H9 (cell line): ENCODE data around the gene MLLT11. TPM values are rescaled to one million over a fixed set of nuclear protein-coding genes. Genes with fewer than 3 reads are reported as not detected.
A peak's percentile ranks its signal among the peaks of the same experiment; 100 is the strongest.

Experiments used
- DNase-seq: peaks from one replicate; pipeline ENCODE4 v3.0.0-alpha.2; 2017
- H2AFZ ChIP-seq: one replicate; pipeline ENCODE4 v1.6.1; 2013; ENCODE audit warnings: mild to moderate bottlenecking, low read length, control low read depth, moderate library complexity
- H2AK5ac ChIP-seq: 2 replicates; pipeline ENCODE4 v1.6.1; 2013; ENCODE audit warnings: low read length, control low read depth, mixed read lengths; ENCODE audit not compliant: insufficient read length
- H2BK120ac ChIP-seq: one replicate; pipeline ENCODE4 v1.6.1; 2013; ENCODE audit warnings: low read depth, mild to moderate bottlenecking, low read length, control low read depth, inconsistent platforms; ENCODE audit not compliant: poor library complexity, severe bottlenecking
- H2BK12ac ChIP-seq: 2 replicates; pipeline ENCODE4 v1.6.1; 2013; ENCODE audit warnings: low read length, control low read depth, mixed read lengths, low read depth; ENCODE audit not compliant: insufficient read length
- H2BK15ac ChIP-seq: 2 replicates; pipeline ENCODE4 v1.6.1; 2013; ENCODE audit warnings: low read depth, low read length, control low read depth
- H2BK20ac ChIP-seq: one replicate; pipeline ENCODE4 v1.6.1; 2013; ENCODE audit warnings: low read depth, mild to moderate bottlenecking, low read length, control low read depth, inconsistent platforms; ENCODE audit not compliant: poor library complexity, severe bottlenecking
- H2BK5ac ChIP-seq: 2 replicates; pipeline ENCODE4 v1.6.1; 2013; ENCODE audit warnings: low read length, control low read depth, mixed read lengths; ENCODE audit not compliant: insufficient read length
- H3K14ac ChIP-seq: 2 replicates; pipeline ENCODE4 v1.6.1; 2013; ENCODE audit warnings: low read length, control low read depth; ENCODE audit not compliant: insufficient read depth
- H3K18ac ChIP-seq: 2 replicates; pipeline ENCODE4 v1.6.1; 2013; ENCODE audit warnings: low read depth, mild to moderate bottlenecking, mixed read lengths, low read length, control low read depth; ENCODE audit not compliant: insufficient read length
- H3K23ac ChIP-seq: 2 replicates; pipeline ENCODE4 v1.6.1; 2013; ENCODE audit warnings: low read length, control low read depth, mixed read lengths, low read depth; ENCODE audit not compliant: insufficient read length
- H3K23me2 ChIP-seq: 2 replicates; pipeline ENCODE4 v1.6.1; 2013; ENCODE audit warnings: low read depth, mild to moderate bottlenecking, mixed read lengths, low read length, control low read depth; ENCODE audit not compliant: insufficient read length, poor library complexity, severe bottlenecking
- H3K27ac ChIP-seq: 2 replicates; pipeline ENCODE4 v1.5.1; 2013; ENCODE audit warnings: low read length, control low read depth, mixed read lengths, low read depth; ENCODE audit not compliant: insufficient read length
- H3K27me3 ChIP-seq: 2 replicates; pipeline ENCODE4 v1.6.1; 2013; ENCODE audit warnings: low read length, control low read depth, inconsistent platforms; ENCODE audit not compliant: insufficient read depth
- H3K4ac ChIP-seq: 2 replicates; pipeline ENCODE4 v1.6.1; 2013; ENCODE audit warnings: low read depth, mild to moderate bottlenecking, control low read depth, inconsistent platforms, low read length, moderate library complexity
- H3K4me1 ChIP-seq: 2 replicates; pipeline ENCODE4 v1.6.1; 2013; ENCODE audit warnings: low read length, control low read depth, inconsistent platforms; ENCODE audit not compliant: insufficient read depth
- H3K4me2 ChIP-seq: 2 replicates; pipeline ENCODE4 v1.6.1; 2013; ENCODE audit warnings: low read length, control low read depth, mixed read lengths; ENCODE audit not compliant: insufficient read length, insufficient read depth
- H3K56ac ChIP-seq: 2 replicates; pipeline ENCODE4 v1.6.1; 2013; ENCODE audit warnings: low read depth, mild to moderate bottlenecking, mixed read lengths, low read length, control low read depth; ENCODE audit not compliant: insufficient read length
- H3K79me1 ChIP-seq: 2 replicates; pipeline ENCODE4 v1.6.1; 2013; ENCODE audit warnings: low read depth, mild to moderate bottlenecking, moderate library complexity, low read length, control low read depth, inconsistent platforms; ENCODE audit not compliant: insufficient read depth, poor library complexity, severe bottlenecking
- H3K79me2 ChIP-seq: 2 replicates; pipeline ENCODE4 v1.6.1; 2013; ENCODE audit warnings: low read length, control low read depth, inconsistent platforms; ENCODE audit not compliant: insufficient read depth
- H3K9ac ChIP-seq: 2 replicates; pipeline ENCODE4 v1.6.1; 2013; ENCODE audit warnings: low read length, control low read depth, mixed read lengths; ENCODE audit not compliant: insufficient read length; ENCODE audit errors: extremely low read depth
- H3K9me3 ChIP-seq: one replicate; pipeline ENCODE4 v1.6.1; 2013; ENCODE audit warnings: low read depth, low read length, inconsistent platforms; ENCODE audit not compliant: control insufficient read depth
- H3T11ph ChIP-seq: one replicate; pipeline ENCODE4 v1.6.1; 2013; ENCODE audit warnings: mild to moderate bottlenecking, low read length, control low read depth, inconsistent platforms
- H4K20me1 ChIP-seq: one replicate; pipeline ENCODE4 v1.6.1; 2013; ENCODE audit not compliant: control insufficient read depth, insufficient read length, insufficient read depth
- H4K5ac ChIP-seq: 2 replicates; pipeline ENCODE4 v1.6.1; 2013; ENCODE audit warnings: low read depth, mild to moderate bottlenecking, mixed read lengths, low read length, control low read depth; ENCODE audit not compliant: insufficient read length
- H4K8ac ChIP-seq: replicated peaks from 2 replicates; pipeline ENCODE4 v1.6.1; 2013; ENCODE audit warnings: low read length, control low read depth, mixed read lengths, low read depth; ENCODE audit not compliant: insufficient read length
- H4K91ac ChIP-seq: 2 replicates; pipeline ENCODE4 v1.6.1; 2013; ENCODE audit warnings: low read depth, mild to moderate bottlenecking, moderate library complexity, mixed read lengths, low read length, control low read depth; ENCODE audit not compliant: insufficient read length
- H3K27ac Mint-ChIP-seq, 3 experiments: 2 replicates in 2 of 3; 3 replicates in 1 of 3; pipeline ENCODE4 v1.8.0; 2020 to 2021; ENCODE audit warnings: mixed read lengths in 3 of 3, mild to moderate bottlenecking in 1 of 3, moderate library complexity in 1 of 3
- H3K27me3 Mint-ChIP-seq: 2 replicates; pipeline ENCODE4 v1.8.0; 2021; ENCODE audit warnings: low read depth, mild to moderate bottlenecking, moderate library complexity, mixed read lengths
- H3K36me3 Mint-ChIP-seq, 3 experiments: 2 replicates in 2 of 3; 3 replicates in 1 of 3; pipeline ENCODE4 v1.8.0; 2020 to 2021; ENCODE audit warnings: low read depth in 3 of 3, mixed read lengths in 3 of 3; ENCODE audit not compliant: insufficient read depth in 1 of 3
- H3K4me1 Mint-ChIP-seq, 2 experiments: 2 replicates each; pipeline ENCODE4 v1.8.0; 2020; ENCODE audit warnings: mixed read lengths in 2 of 2
- H3K4me3 Mint-ChIP-seq, 2 experiments: 2 replicates in 1 of 2; 3 replicates in 1 of 2; pipeline ENCODE4 v1.8.0; 2020 to 2021; ENCODE audit warnings: mild to moderate bottlenecking in 2 of 2, mixed read lengths in 2 of 2, moderate library complexity in 1 of 2
- H3K9me3 Mint-ChIP-seq, 2 experiments: 2 replicates in 1 of 2; 3 replicates in 1 of 2; pipeline ENCODE4 v1.8.0; 2020; ENCODE audit warnings: mild to moderate bottlenecking in 2 of 2, mixed read lengths in 2 of 2, moderate library complexity in 1 of 2
- WGBS: extraction: QIAGEN DNeasy Blood & Tissue Kit; methylation state at CpG from one replicate; pipeline ENCODE4 v1.1.7; 2013; ENCODE audit warnings: missing lambda C conversion rate, low lambda C conversion rate, mixed read lengths; ENCODE audit not compliant: insufficient read length; ENCODE audit errors: extremely low coverage; 5-methylcytosine and 5-hydroxymethylcytosine counted together
- total RNA-seq: library from RNA; stranded (reverse); gene quantifications from 2 replicates; pipeline ENCODE4 v1.2.1, GENCODE V29; 2021
- TF ChIP-seq, protein P1 (sequence below): fragments of 200-600 bp; sonication (generic); conservative IDR thresholded peaks from 3 replicates; pipeline ENCODE4 v1.8.0; 2021; ENCODE audit warnings: antibody characterized with exemption, mild to moderate bottlenecking

The MLLT11 gene
- total RNA-seq, 1 experiment from 2014 or later, result 13.2 TPM

DNA sequence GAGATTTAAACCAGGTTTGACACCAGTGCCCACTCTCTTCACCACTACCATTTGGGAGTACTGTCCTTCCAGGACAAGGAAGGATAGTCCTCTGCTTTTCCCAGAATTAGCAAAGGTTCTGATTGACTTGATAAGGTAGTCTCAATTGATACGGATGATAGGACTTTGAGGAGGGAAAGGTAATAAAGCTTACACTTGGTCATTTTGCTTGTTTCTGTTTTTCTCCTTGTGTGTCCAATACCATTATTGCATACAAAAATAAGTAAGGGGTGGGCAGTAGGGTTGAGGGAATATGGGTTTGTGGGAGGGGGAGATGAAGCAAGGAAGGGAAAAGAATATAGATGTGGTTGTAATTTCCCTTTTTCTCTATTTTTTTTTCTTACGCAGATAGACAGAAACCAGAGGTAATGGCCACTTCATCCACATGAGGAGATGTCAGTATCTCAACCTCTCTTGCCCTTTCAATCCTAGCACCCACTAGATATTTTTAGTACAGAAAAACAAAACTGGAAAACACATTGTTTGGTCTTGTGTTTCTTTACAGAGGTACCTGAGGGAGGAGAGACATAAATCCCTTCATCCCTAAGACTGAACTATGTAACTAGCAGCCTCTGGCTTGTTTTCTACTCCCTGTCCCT lies 10.0 kb upstream of the MLLT11 start:
- no peak overlapping the region for H2BK15ac ChIP-seq
- H2AK5ac ChIP-seq, result no peak overlapping the region
- no peak overlapping the region for H3K23ac ChIP-seq
- peaks cover 17 to 19% of the 10 kb centered on the region in 2 experiments for H3K4me1 Mint-ChIP-seq
- no peaks in the 10 kb centered on the region for H3K79me2 ChIP-seq
- no peaks in the 10 kb centered on the region for H3K27me3 ChIP-seq
- WGBS, result no CpG with 5 or more reads among the region's 2 CpGs
- H3K27ac Mint-ChIP-seq, result peak overlapping the region in 1 of 3 experiments; percentile 61; a peak in 1 of 7 replicates
- no peaks in the 10 kb centered on the region for H4K20me1 ChIP-seq
- no peak overlapping the region for H3T11ph ChIP-seq
- H2BK5ac ChIP-seq, result no peak overlapping the region
- no peak for DNase-seq
- H3K4me3 Mint-ChIP-seq, result peak overlapping the region in 1 of 2 experiments; percentile 53; a peak in 2 of 5 replicates
- no peak overlapping the region for H3K56ac ChIP-seq
- no peak overlapping the region for H2BK12ac ChIP-seq
- no peaks in the 10 kb centered on the region for H3K79me1 ChIP-seq
- H2BK20ac ChIP-seq, result no peak overlapping the region
- no peak overlapping the region for H3K4ac ChIP-seq
- peaks cover 9 to 41% (median 34%) of the 10 kb centered on the region in 3 experiments; a peak in 6 of 7 replicates for H3K36me3 Mint-ChIP-seq
- H3K4me2 ChIP-seq, result no peak overlapping the region
- TF ChIP-seq, protein P1, sequence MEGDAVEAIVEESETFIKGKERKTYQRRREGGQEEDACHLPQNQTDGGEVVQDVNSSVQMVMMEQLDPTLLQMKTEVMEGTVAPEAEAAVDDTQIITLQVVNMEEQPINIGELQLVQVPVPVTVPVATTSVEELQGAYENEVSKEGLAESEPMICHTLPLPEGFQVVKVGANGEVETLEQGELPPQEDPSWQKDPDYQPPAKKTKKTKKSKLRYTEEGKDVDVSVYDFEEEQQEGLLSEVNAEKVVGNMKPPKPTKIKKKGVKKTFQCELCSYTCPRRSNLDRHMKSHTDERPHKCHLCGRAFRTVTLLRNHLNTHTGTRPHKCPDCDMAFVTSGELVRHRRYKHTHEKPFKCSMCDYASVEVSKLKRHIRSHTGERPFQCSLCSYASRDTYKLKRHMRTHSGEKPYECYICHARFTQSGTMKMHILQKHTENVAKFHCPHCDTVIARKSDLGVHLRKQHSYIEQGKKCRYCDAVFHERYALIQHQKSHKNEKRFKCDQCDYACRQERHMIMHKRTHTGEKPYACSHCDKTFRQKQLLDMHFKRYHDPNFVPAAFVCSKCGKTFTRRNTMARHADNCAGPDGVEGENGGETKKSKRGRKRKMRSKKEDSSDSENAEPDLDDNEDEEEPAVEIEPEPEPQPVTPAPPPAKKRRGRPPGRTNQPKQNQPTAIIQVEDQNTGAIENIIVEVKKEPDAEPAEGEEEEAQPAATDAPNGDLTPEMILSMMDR, result no peak
- H4K91ac ChIP-seq, result no peak overlapping the region
- H2BK120ac ChIP-seq, result no peak overlapping the region
- H3K18ac ChIP-seq, result no peak overlapping the region
- H3K14ac ChIP-seq, result no peak overlapping the region
- no peaks in the 10 kb centered on the region for H3K9me3 Mint-ChIP-seq
- H3K4me1 ChIP-seq, result no peaks in the 10 kb centered on the region; the same call in 1 of the 2 replicates
- H4K5ac ChIP-seq, result no peak overlapping the region
- no peak overlapping the region for H3K27ac ChIP-seq
- H3K9ac ChIP-seq, result no peak overlapping the region
- no peak overlapping the region for H2AFZ ChIP-seq
- H4K8ac ChIP-seq, result no peak overlapping the region
- peaks cover 4% of the 10 kb centered on the region for H3K23me2 ChIP-seq
- no peaks in the 10 kb centered on the region for H3K9me3 ChIP-seq
- H3K27me3 Mint-ChIP-seq, result no peaks in the 10 kb centered on the region
